ENCODE data around the gene RNF8. TPM values are rescaled to one million over a fixed set of nuclear protein-coding genes. Genes with fewer than 3 reads are reported as not detected.
A peak's percentile ranks its signal among the peaks of the same experiment; 100 is the strongest.

Gene RNF8
- total RNA-seq, 2 experiments from 2014 or later, result 28.3 to 31.1 TPM

GRCh38 chr6:37373822-37374471 lies 20.2 kb downstream of the RNF8 start:
- Mint-ChIP-seq H3K4me1 (peaks cover 6% of the 10 kb centered on the region), H3K9me3 (ENCODE audit: low read depth) (no peaks in the 10 kb centered on the region), H3K4me3 (no peak overlapping the region), H3K36me3 (peaks cover 35% of the 10 kb centered on the region), H3K27me3 (no peaks in the 10 kb centered on the region), H3K27ac (no peak overlapping the region)
- DNase-seq (no peak), ATAC-seq (no peak)
- CTCF ChIA-PET, result interaction anchor here (1.2 to 1.7 kb wide), 3 partner anchors 8 to 356 kb away, joined by 3 to 5 read pairs (median 4); no protein-coding TSS in a partner anchor

- peaks cover 27% of the 10 kb centered on the region for H3K36me3 Mint-ChIP-seq
- no peaks in the 10 kb centered on the region for H3K9me3 Mint-ChIP-seq (ENCODE audit: low read depth)
- H3K4me1 Mint-ChIP-seq, result no peaks in the 10 kb centered on the region
- no peaks in the 10 kb centered on the region for H3K27me3 Mint-ChIP-seq
- DNase-seq (no peak), ATAC-seq (no peak)
- no peak overlapping the region for H3K4me3 Mint-ChIP-seq
- no peak overlapping the region for H3K27ac Mint-ChIP-seq
- CTCF ChIA-PET, result no interaction called here
These were observed 21.6 kb downstream of the RNF8 start for GRCh38 chr6:37375376-37375775.

GRCh38 chr6:37376078-37376743 lies 22.4 kb downstream of the RNF8 start:
- ATAC-seq (no peak), DNase-seq (no peak)
- H3K4me3 Mint-ChIP-seq, result no peak overlapping the region
- CTCF ChIA-PET, result interaction anchor here (1.3 kb wide), 1 partner anchor 8 kb away, joined by 3 read pairs; no protein-coding TSS in a partner anchor
- H3K9me3 Mint-ChIP-seq (ENCODE audit: low read depth), result no peaks in the 10 kb centered on the region
- no peaks in the 10 kb centered on the region for H3K4me1 Mint-ChIP-seq
- H3K27ac Mint-ChIP-seq, result no peak overlapping the region
- peaks cover 25% of the 10 kb centered on the region for H3K36me3 Mint-ChIP-seq
- no peaks in the 10 kb centered on the region for H3K27me3 Mint-ChIP-seq

- Mint-ChIP-seq H3K27ac (peak overlapping the region; percentile 10), H3K27me3 (no peaks in the 10 kb centered on the region), H3K4me3 (no peak overlapping the region), H3K4me1 (no peaks in the 10 kb centered on the region), H3K36me3 (peaks cover 24% of the 10 kb centered on the region), H3K9me3 (ENCODE audit: low read depth) (no peaks in the 10 kb centered on the region)
- ATAC-seq (peak; percentile 76), DNase-seq (peak; percentile 47)
- CTCF ChIA-PET, result interaction anchor here (0.7 to 4.6 kb wide), 11 partner anchors 8 to 311 kb away, joined by 3 to 23 read pairs (median 4); partner anchors contain the start of gene CCDC167
These were observed 27.8 kb downstream of the RNF8 start for GRCh38 chr6:37381579-37381978.

GRCh38 chr6:37382994-37383765 lies 29.4 kb downstream of the RNF8 start:
- H3K9me3 Mint-ChIP-seq (ENCODE audit: low read depth), result no peaks in the 10 kb centered on the region
- H3K27me3 Mint-ChIP-seq, result no peaks in the 10 kb centered on the region
- ATAC-seq (no peak), DNase-seq (no peak)
- CTCF ChIA-PET, result interaction anchor here (0.8 to 4.6 kb wide), 6 partner anchors 10 to 187 kb away, joined by 3 to 23 read pairs (median 4); no protein-coding TSS in a partner anchor
- H3K4me3 Mint-ChIP-seq, result no peak overlapping the region
- peaks cover 16% of the 10 kb centered on the region for H3K36me3 Mint-ChIP-seq
- H3K27ac Mint-ChIP-seq, result no peak overlapping the region
- no peaks in the 10 kb centered on the region for H3K4me1 Mint-ChIP-seq

- DNase-seq, result no peak
- no peaks in the 10 kb centered on the region for H3K27me3 Mint-ChIP-seq
- no peak overlapping the region for H3K4me3 Mint-ChIP-seq
- ATAC-seq, result no peak
- peaks cover 4% of the 10 kb centered on the region for H3K36me3 Mint-ChIP-seq
- H3K9me3 Mint-ChIP-seq (ENCODE audit: low read depth), result no peaks in the 10 kb centered on the region
- H3K4me1 Mint-ChIP-seq, result no peaks in the 10 kb centered on the region
- CTCF ChIA-PET, result interaction anchor here (0.7 kb wide), 1 partner anchor 152 kb away, joined by 3 read pairs; no protein-coding TSS in a partner anchor
- no peak overlapping the region for H3K27ac Mint-ChIP-seq
These were observed 34.8 kb downstream of the RNF8 start for GRCh38 chr6:37388578-37388977.

GRCh38 chr6:37389857-37390256 lies 36.1 kb downstream of the RNF8 start:
- Mint-ChIP-seq H3K36me3 (peaks cover 6% of the 10 kb centered on the region), H3K27me3 (no peaks in the 10 kb centered on the region), H3K9me3 (ENCODE audit: low read depth) (no peaks in the 10 kb centered on the region), H3K4me3 (no peak overlapping the region), H3K27ac (no peak overlapping the region), H3K4me1 (no peaks in the 10 kb centered on the region)
- CTCF ChIA-PET, result no interaction called here
- DNase-seq (no peak), ATAC-seq (no peak)

- Mint-ChIP-seq H3K36me3 (peaks cover 6% of the 10 kb centered on the region), H3K4me3 (no peak overlapping the region), H3K27ac (peak overlapping the region; percentile 3), H3K4me1 (no peaks in the 10 kb centered on the region), H3K9me3 (ENCODE audit: low read depth) (no peaks in the 10 kb centered on the region), H3K27me3 (no peaks in the 10 kb centered on the region)
- CTCF ChIA-PET, result no interaction called here
- no peak for ATAC-seq
- no peak for DNase-seq
These were observed 37.3 kb downstream of the RNF8 start for GRCh38 chr6:37391120-37391519.

- DNase-seq (no peak), ATAC-seq (no peak)
- Mint-ChIP-seq H3K4me3 (no peak overlapping the region), H3K4me1 (no peaks in the 10 kb centered on the region), H3K9me3 (ENCODE audit: low read depth) (no peaks in the 10 kb centered on the region), H3K36me3 (peaks cover 5% of the 10 kb centered on the region), H3K27ac (no peak overlapping the region), H3K27me3 (no peaks in the 10 kb centered on the region)
- CTCF ChIA-PET, result interaction anchor here (0.8 kb wide), 1 partner anchor 43 kb away, joined by 3 read pairs; no protein-coding TSS in a partner anchor
These were observed 39.0 kb downstream of the RNF8 start for GRCh38 chr6:37392821-37393220.

GRCh38 chr6:37393381-37393929 lies 39.7 kb downstream of the RNF8 start:
- CTCF ChIA-PET, result interaction anchor here (0.8 kb wide), 1 partner anchor 43 kb away, joined by 3 read pairs; no protein-coding TSS in a partner anchor
- H3K27me3 Mint-ChIP-seq, result no peaks in the 10 kb centered on the region
- no peaks in the 10 kb centered on the region for H3K9me3 Mint-ChIP-seq (ENCODE audit: low read depth)
- no peaks in the 10 kb centered on the region for H3K4me1 Mint-ChIP-seq
- H3K4me3 Mint-ChIP-seq, result no peak overlapping the region
- H3K36me3 Mint-ChIP-seq, result peaks cover 5% of the 10 kb centered on the region
- ATAC-seq (no peak), DNase-seq (no peak)
- no peak overlapping the region for H3K27ac Mint-ChIP-seq

- Mint-ChIP-seq H3K4me3 (no peak overlapping the region), H3K4me1 (no peaks in the 10 kb centered on the region), H3K36me3 (peaks cover 2% of the 10 kb centered on the region), H3K27ac (no peak overlapping the region), H3K27me3 (peaks cover 8% of the 10 kb centered on the region), H3K9me3 (ENCODE audit: low read depth) (no peaks in the 10 kb centered on the region)
- ATAC-seq (no peak), DNase-seq (no peak)
- CTCF ChIA-PET, result no interaction called here
These were observed 42.9 kb downstream of the RNF8 start for GRCh38 chr6:37396571-37397180.

GRCh38 chr6:37399131-37399530 lies 45.3 kb downstream of the RNF8 start:
- H3K36me3 Mint-ChIP-seq, result no peaks in the 10 kb centered on the region
- H3K9me3 Mint-ChIP-seq (ENCODE audit: low read depth), result no peaks in the 10 kb centered on the region
- H3K4me1 Mint-ChIP-seq, result no peaks in the 10 kb centered on the region
- ATAC-seq, result no peak
- H3K4me3 Mint-ChIP-seq, result no peak overlapping the region
- DNase-seq, result no peak
- peaks cover 21% of the 10 kb centered on the region for H3K27me3 Mint-ChIP-seq
- CTCF ChIA-PET, result no interaction called here
- no peak overlapping the region for H3K27ac Mint-ChIP-seq
